Neural progenitor cell (in vitro differentiated cells): Measurements from ENCODE around the gene SYNCRIP. TPM values are rescaled to one million over a fixed set of nuclear protein-coding genes. Genes with fewer than 3 reads are reported as not detected.

Experiments used
- DNase-seq: peaks from one replicate; pipeline ENCODE4 v3.0.0-alpha.2; 2016; ENCODE audit warnings: low spot score
- H2AFZ ChIP-seq: fragments of 200-600 bp; sonication (generic); replicated peaks from 2 replicates; pipeline ENCODE4 v1.6.1; 2016; ENCODE audit warnings: antibody characterized with exemption
- H3F3A ChIP-seq: fragments of 200-600 bp; sonication (generic); 2 replicates; pipeline ENCODE4 v1.6.1; 2016; ENCODE audit warnings: antibody characterized with exemption, low read depth
- H3K27ac ChIP-seq: fragments of 200-600 bp; sonication (generic); 2 replicates; pipeline ENCODE4 v1.5.1; 2016; ENCODE audit warnings: mild to moderate bottlenecking
- H3K27me3 ChIP-seq: fragments of 200-600 bp; sonication (generic); 2 replicates; pipeline ENCODE4 v1.6.1; 2016; ENCODE audit warnings: mild to moderate bottlenecking, moderate library complexity
- H3K36me3 ChIP-seq: fragments of 200-600 bp; sonication (generic); 2 replicates; pipeline ENCODE4 v1.5.1; 2016
- H3K4me1 ChIP-seq: fragments of 200-600 bp; sonication (generic); 2 replicates; pipeline ENCODE4 v1.6.1; 2016; ENCODE audit warnings: mixed run types
- H3K4me2 ChIP-seq: fragments of 200-600 bp; sonication (generic); 2 replicates; pipeline ENCODE4 v1.6.1; 2016
- H3K4me3 ChIP-seq: fragments of 200-600 bp; sonication (generic); 2 replicates; pipeline ENCODE4 v1.5.1; 2016
- H3K79me2 ChIP-seq: fragments of 200-600 bp; sonication (generic); 2 replicates; pipeline ENCODE4 v1.6.1; 2016; ENCODE audit warnings: low read depth
- H3K9ac ChIP-seq: fragments of 200-600 bp; sonication (generic); 2 replicates; pipeline ENCODE4 v1.6.1; 2016
- H3K9me3 ChIP-seq: fragments of 200-600 bp; sonication (generic); 2 replicates; pipeline ENCODE4 v1.5.1; 2016; ENCODE audit warnings: low read depth
- H4K20me1 ChIP-seq: fragments of 200-600 bp; sonication (generic); 2 replicates; pipeline ENCODE4 v1.6.1; 2016; ENCODE audit warnings: low read depth
- H3K27ac Mint-ChIP-seq: 3 replicates; pipeline ENCODE4 v1.8.0; 2021; ENCODE audit warnings: mixed read lengths
- H3K27me3 Mint-ChIP-seq: 2 replicates; pipeline ENCODE4 v1.8.0; 2022; ENCODE audit warnings: low read depth, mild to moderate bottlenecking, inconsistent platforms, moderate library complexity, mixed read lengths; ENCODE audit not compliant: insufficient read depth
- H3K36me3 Mint-ChIP-seq: 3 replicates; pipeline ENCODE4 v1.8.0; 2021; ENCODE audit warnings: mixed read lengths
- H3K4me1 Mint-ChIP-seq: 3 replicates; pipeline ENCODE4 v1.8.0; 2021; ENCODE audit warnings: mixed read lengths
- H3K4me3 Mint-ChIP-seq: 3 replicates; pipeline ENCODE4 v1.8.0; 2021; ENCODE audit warnings: mild to moderate bottlenecking, moderate library complexity, mixed read lengths
- H3K9me3 Mint-ChIP-seq: 3 replicates; pipeline ENCODE4 v1.8.0; 2020; ENCODE audit warnings: mixed read lengths
- EZH2 ChIP-seq: fragments of 200-600 bp; sonication (generic); IDR thresholded peaks from 2 replicates; pipeline ENCODE4 v1.6.1; 2017; ENCODE audit warnings: antibody characterized with exemption, mild to moderate bottlenecking, moderate library complexity
- EZH2phosphoT487 ChIP-seq: fragments of 200-600 bp; sonication (generic); IDR thresholded peaks from 2 replicates; pipeline ENCODE4 v1.6.1; 2017; ENCODE audit warnings: antibody characterized with exemption
- total RNA-seq: library from RNA; depleted of rRNA; stranded (reverse); fragments of >200 nt; gene quantifications from 2 replicates; pipeline ENCODE4 v1.2.3, GENCODE V29; 2015; ENCODE audit warnings: low replicate concordance
- TF ChIP-seq, protein P1 (sequence below): fragments of 200-600 bp; sonication (generic); IDR thresholded peaks from 2 replicates; pipeline ENCODE4 v1.5.1; 2017; ENCODE audit warnings: antibody characterized with exemption, mild to moderate bottlenecking

SYNCRIP gene
- total RNA-seq, 1 donor from 2014 or later, result 150 TPM

GRCh38 chr6:85576476-85576875 is 66.2 kb downstream of the SYNCRIP start:
- TF ChIP-seq, protein P1, sequence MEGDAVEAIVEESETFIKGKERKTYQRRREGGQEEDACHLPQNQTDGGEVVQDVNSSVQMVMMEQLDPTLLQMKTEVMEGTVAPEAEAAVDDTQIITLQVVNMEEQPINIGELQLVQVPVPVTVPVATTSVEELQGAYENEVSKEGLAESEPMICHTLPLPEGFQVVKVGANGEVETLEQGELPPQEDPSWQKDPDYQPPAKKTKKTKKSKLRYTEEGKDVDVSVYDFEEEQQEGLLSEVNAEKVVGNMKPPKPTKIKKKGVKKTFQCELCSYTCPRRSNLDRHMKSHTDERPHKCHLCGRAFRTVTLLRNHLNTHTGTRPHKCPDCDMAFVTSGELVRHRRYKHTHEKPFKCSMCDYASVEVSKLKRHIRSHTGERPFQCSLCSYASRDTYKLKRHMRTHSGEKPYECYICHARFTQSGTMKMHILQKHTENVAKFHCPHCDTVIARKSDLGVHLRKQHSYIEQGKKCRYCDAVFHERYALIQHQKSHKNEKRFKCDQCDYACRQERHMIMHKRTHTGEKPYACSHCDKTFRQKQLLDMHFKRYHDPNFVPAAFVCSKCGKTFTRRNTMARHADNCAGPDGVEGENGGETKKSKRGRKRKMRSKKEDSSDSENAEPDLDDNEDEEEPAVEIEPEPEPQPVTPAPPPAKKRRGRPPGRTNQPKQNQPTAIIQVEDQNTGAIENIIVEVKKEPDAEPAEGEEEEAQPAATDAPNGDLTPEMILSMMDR, result no peak
- TF ChIP-seq EZH2 (no peak), EZH2phosphoT487 (no peak)
- Histone ChIP-seq H4K20me1 (no peaks in the 10 kb centered on the region), H2AFZ (no peak overlapping the region), H3K4me3 (no peak overlapping the region), H3K9ac (no peak overlapping the region), H3K36me3 (no peaks in the 10 kb centered on the region), H3K27me3 (no peaks in the 10 kb centered on the region), H3K79me2 (peaks cover 11% of the 10 kb centered on the region), H3K9me3 (no peaks in the 10 kb centered on the region), H3K4me1 (no peaks in the 10 kb centered on the region), H3K4me2 (no peak overlapping the region), H3K27ac (no peak overlapping the region), H3F3A (no peaks in the 10 kb centered on the region)
- Mint-ChIP-seq H3K4me3 (no peak overlapping the region), H3K4me1 (no peaks in the 10 kb centered on the region), H3K27me3 (no peaks in the 10 kb centered on the region), H3K36me3 (peaks cover 9% of the 10 kb centered on the region), H3K27ac (no peak overlapping the region), H3K9me3 (peaks cover 6% of the 10 kb centered on the region)
- DNase-seq, result no peak

GRCh38 chr6:85574932-85575598 is 67.6 kb downstream of the SYNCRIP start:
- Mint-ChIP-seq H3K4me3 (no peak overlapping the region), H3K27me3 (no peaks in the 10 kb centered on the region), H3K36me3 (peaks cover 3% of the 10 kb centered on the region), H3K4me1 (no peaks in the 10 kb centered on the region), H3K9me3 (no peaks in the 10 kb centered on the region), H3K27ac (no peak overlapping the region)
- no peak overlapping the region for H3K4me2 ChIP-seq
- no peak overlapping the region for H3K4me3 ChIP-seq
- no peaks in the 10 kb centered on the region for H3K4me1 ChIP-seq
- TF ChIP-seq EZH2phosphoT487 (no peak), EZH2 (no peak)
- TF ChIP-seq, protein P1, result no peak
- no peak overlapping the region for H3K9ac ChIP-seq
- no peak overlapping the region for H3K27ac ChIP-seq
- H2AFZ ChIP-seq, result no peak overlapping the region
- H4K20me1 ChIP-seq, result no peaks in the 10 kb centered on the region
- H3K9me3 ChIP-seq, result no peaks in the 10 kb centered on the region
- no peak for DNase-seq
- no peaks in the 10 kb centered on the region for H3F3A ChIP-seq
- H3K27me3 ChIP-seq, result no peaks in the 10 kb centered on the region
- no peaks in the 10 kb centered on the region for H3K36me3 ChIP-seq
- peaks cover 8% of the 10 kb centered on the region for H3K79me2 ChIP-seq

DNA sequence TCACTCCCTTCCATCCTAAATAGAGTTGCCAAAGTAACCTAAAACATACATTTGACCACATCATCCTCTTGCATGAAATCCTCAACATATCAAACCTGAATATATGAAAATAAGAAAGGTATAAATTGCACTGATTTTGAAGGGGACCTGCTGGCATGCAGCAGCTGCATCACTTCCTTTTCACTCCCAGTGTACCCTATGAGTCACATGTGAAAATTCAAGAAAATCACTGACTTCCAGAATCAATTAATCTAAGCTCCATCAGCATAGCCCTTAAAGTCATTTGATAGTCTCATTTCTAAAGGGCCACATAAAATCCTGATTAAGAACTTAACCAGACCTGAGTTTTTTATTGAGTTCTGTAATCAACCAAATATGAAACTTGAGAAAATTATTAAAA is 73.4 kb downstream of the SYNCRIP start:
- no peak for DNase-seq
- no peaks in the 10 kb centered on the region for H3K9me3 Mint-ChIP-seq
- Histone ChIP-seq H2AFZ (no peak overlapping the region), H3K79me2 (peaks cover 3% of the 10 kb centered on the region), H3K9me3 (no peaks in the 10 kb centered on the region), H3K27ac (no peak overlapping the region), H3K36me3 (no peaks in the 10 kb centered on the region), H3K9ac (no peak overlapping the region), H3K4me2 (no peak overlapping the region), H3K4me1 (no peaks in the 10 kb centered on the region), H4K20me1 (no peaks in the 10 kb centered on the region), H3K27me3 (no peaks in the 10 kb centered on the region), H3F3A (no peaks in the 10 kb centered on the region), H3K4me3 (no peak overlapping the region)
- no peaks in the 10 kb centered on the region for H3K4me1 Mint-ChIP-seq
- no peak overlapping the region for H3K4me3 Mint-ChIP-seq
- TF ChIP-seq EZH2 (no peak), EZH2phosphoT487 (no peak)
- TF ChIP-seq, protein P1, result no peak
- H3K27me3 Mint-ChIP-seq, result no peaks in the 10 kb centered on the region
- H3K27ac Mint-ChIP-seq, result no peak overlapping the region
- peaks cover 9% of the 10 kb centered on the region for H3K36me3 Mint-ChIP-seq
